HG02970 (cell line): ENCODE results near the gene SPOP.
"Not testable (repeated sequence)": the region's sequence is repeated elsewhere in the genome, so short reads cannot be mapped to it uniquely, and the experiment has no call there.

Experiments
- ATAC-seq: cut with Tn5 transposase; IDR thresholded peaks from one replicate; pipeline ENCODE4 v1.9.1; 2021; ENCODE audit warnings: mild to moderate bottlenecking, moderate library complexity, moderate number of reproducible peaks; ENCODE audit not compliant: unreplicated experiment, low FRiP score

Gene SPOP

GRCh38 chr17:49576088-49576916 is 101.6 kb downstream of the SPOP start:
- no peak for ATAC-seq

GRCh38 chr17:49575679-49576087 is 102.2 kb downstream of the SPOP start, which contains the start of gene NXPH3:
NXPH3 (plus strand) TSS chr17:49575871; CDS start chr17:49576220, 349 bp downstream.
- no peak for ATAC-seq

GRCh38 chr17:49574945-49575678 is 102.8 kb downstream of the SPOP start:
- no peak for ATAC-seq

- no peak for ATAC-seq
Observed at GRCh38 chr17:49574323-49574781, 103.5 kb downstream of the SPOP start.

GRCh38 chr17:49573510-49574322 is 104.2 kb downstream of the SPOP start:
- no peak for ATAC-seq

- no peak for ATAC-seq
Observed at GRCh38 chr17:49572806-49573420, 105.0 kb downstream of the SPOP start.

GRCh38 chr17:49572226-49572625 is 105.7 kb downstream of the SPOP start:
- ATAC-seq: no peak

GRCh38 chr17:49571764-49572163 is 106.1 kb downstream of the SPOP start:
- no peak for ATAC-seq

- ATAC-seq: no peak
Observed at GRCh38 chr17:49571283-49571682, 106.6 kb downstream of the SPOP start.

- ATAC-seq: no peak
Observed at GRCh38 chr17:49570540-49571242, 107.2 kb downstream of the SPOP start.

GRCh38 chr17:49568695-49569047 is 109.2 kb downstream of the SPOP start:
- ATAC-seq: not testable (repeated sequence)

GRCh38 chr17:49567871-49568694 is 109.8 kb downstream of the SPOP start:
- ATAC-seq: no peak

- ATAC-seq: no peak
Observed at GRCh38 chr17:49567104-49567521, 110.8 kb downstream of the SPOP start.

- no peak for ATAC-seq
Observed at GRCh38 chr17:49566668-49567071, 111.2 kb downstream of the SPOP start.

- no peak for ATAC-seq
Observed at GRCh38 chr17:49565948-49566491, 111.9 kb downstream of the SPOP start.

- ATAC-seq: no peak
Observed at GRCh38 chr17:49564638-49565037, 113.3 kb downstream of the SPOP start.

GRCh38 chr17:49557312-49558024 is 120.4 kb downstream of the SPOP start:
- no peak for ATAC-seq
